OCI-LY3 (cell line): Measurements from ENCODE around the gene EXOC4.

ENCODE experiments used
- CTCF ChIP-seq: fragments of 200-600, 300-600 bp; sonication (generic); IDR thresholded peaks from 2 replicates; pipeline ENCODE4 v1.5.1; 2014; ENCODE audit warnings: antibody characterized with exemption, low read length, low read depth
- EZH2phosphoT487 ChIP-seq: fragments of 200-600 bp; shearing (Covaris generic); IDR thresholded peaks from 2 replicates; pipeline ENCODE4 v1.6.1; 2018; ENCODE audit warnings: antibody characterized with exemption, mixed run types, low read depth

DNA sequence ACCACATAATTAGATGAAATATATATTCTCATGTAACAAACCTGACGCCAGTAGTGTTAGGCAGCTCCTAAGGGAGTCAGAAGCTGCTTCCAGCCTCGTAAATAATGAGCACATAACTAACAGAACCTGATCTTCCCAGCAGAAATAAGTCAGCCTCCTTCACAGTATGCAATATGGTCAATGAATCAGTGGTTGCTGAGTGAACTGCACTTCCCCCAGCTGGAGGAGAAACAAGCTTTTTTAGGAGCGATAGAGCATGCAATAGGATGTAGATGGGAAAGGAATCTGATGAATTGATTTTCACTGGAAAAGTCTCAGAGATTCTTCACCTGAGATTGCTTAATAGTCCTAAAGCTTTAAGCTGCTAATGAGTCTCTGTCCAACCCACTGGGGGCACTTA is 537.1 kb downstream of the EXOC4 start:
- TF ChIP-seq CTCF (no peak), EZH2phosphoT487 (no peak)
